ENCODE data around the gene DGKB.

- no peak for TF ChIP-seq SUZ12 (IDR thresholded peaks at IDR 0.05; ENCODE audit: extremely low read depth, insufficient read depth, insufficient read length)
- TF ChIP-seq YY1 (IDR thresholded peaks at IDR 0.05; ENCODE audit: insufficient read depth, insufficient read length) = no peak
Measured at GRCh38 chr7:14292737-14293136, 609.8 kb downstream of the DGKB start.

All from NT2/D1 (cell line).